GM12801 (cell line): Measurements from ENCODE around the gene SORBS1.

Source experiments
- TF ChIP-seq, protein P1 (sequence below): IDR thresholded peaks from one replicate; pipeline ENCODE4 v1.5.1; 2011; ENCODE audit warnings: control low read depth; ENCODE audit not compliant: insufficient read length; ENCODE audit errors: extremely low read depth

The SORBS1 gene

DNA sequence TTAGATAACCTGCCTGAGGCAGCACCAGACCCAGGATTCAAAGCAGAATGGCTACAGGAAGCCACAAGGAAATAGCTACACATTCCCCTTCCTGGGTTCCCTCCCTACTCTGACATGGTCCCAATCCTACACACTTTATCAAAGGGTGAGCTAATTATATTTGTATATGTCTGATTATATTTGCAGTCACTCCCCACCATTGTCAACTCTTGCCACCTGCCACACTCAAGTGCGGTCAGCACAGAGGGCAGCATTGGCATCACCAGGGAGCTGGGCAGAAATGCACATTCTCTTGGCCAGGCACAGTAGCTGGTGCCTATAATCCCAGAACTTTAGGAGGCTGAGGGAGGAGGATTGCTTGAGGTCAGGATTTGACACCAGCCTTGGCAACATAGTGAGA, 156.3 kb downstream of the SORBS1 start:
- TF ChIP-seq, protein P1, sequence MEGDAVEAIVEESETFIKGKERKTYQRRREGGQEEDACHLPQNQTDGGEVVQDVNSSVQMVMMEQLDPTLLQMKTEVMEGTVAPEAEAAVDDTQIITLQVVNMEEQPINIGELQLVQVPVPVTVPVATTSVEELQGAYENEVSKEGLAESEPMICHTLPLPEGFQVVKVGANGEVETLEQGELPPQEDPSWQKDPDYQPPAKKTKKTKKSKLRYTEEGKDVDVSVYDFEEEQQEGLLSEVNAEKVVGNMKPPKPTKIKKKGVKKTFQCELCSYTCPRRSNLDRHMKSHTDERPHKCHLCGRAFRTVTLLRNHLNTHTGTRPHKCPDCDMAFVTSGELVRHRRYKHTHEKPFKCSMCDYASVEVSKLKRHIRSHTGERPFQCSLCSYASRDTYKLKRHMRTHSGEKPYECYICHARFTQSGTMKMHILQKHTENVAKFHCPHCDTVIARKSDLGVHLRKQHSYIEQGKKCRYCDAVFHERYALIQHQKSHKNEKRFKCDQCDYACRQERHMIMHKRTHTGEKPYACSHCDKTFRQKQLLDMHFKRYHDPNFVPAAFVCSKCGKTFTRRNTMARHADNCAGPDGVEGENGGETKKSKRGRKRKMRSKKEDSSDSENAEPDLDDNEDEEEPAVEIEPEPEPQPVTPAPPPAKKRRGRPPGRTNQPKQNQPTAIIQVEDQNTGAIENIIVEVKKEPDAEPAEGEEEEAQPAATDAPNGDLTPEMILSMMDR, result no peak

DNA sequence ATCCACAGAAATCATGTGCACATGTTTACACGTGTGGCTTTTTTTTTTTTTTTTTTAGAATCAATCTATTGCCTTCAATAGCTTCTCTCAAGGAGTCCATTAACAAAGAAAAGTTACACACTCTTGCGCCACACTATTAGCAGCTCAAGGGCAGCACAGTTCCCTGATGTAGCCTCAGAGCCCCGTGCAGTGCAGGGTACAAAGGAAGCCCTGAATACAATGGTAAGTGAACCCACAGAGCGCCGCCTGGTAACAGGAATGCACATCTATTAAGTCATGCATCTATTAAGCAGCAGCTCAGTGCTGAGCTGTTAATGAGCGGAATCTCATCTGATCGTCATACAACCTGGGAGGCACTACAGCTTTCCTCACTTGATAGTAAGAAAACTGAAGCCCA, 156.7 kb downstream of the SORBS1 start:
- TF ChIP-seq, protein P1, result no peak

DNA sequence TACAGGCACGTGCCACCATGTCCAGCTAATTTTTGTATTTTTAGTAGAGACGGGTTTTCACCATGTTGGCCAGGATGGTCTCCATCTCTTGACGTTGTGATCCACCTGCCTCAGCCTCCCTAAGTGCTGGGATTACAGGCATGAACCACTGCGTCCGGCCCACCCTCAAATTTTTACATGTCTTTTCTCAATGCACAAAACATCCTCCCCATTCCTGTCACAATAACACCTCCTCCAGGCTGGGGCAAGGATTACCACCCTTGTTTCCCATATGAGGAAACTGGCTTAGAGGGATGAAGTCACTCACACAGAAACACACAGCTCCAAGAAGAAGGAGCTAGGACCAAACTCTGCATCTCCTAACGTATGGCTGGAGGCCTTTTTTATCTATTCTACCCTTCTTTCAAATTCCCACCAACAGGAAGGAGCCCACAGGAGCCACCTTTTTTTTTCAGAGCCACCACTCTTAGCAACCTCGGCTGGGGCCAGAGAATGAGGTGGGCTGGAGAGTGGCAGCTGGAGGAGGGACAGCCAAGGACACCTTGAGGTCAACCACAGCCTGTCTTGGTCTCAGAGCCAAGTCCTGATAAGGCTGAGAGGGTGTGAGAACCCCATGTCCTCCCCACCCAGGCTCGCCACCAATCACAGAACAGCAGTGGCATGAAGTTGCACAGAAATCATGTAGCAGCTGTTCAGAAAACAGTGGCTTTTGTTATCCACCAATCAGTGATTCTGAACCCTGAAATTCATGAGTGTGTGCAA, 157.3 kb downstream of the SORBS1 start:
- TF ChIP-seq, protein P1, result no peak

DNA sequence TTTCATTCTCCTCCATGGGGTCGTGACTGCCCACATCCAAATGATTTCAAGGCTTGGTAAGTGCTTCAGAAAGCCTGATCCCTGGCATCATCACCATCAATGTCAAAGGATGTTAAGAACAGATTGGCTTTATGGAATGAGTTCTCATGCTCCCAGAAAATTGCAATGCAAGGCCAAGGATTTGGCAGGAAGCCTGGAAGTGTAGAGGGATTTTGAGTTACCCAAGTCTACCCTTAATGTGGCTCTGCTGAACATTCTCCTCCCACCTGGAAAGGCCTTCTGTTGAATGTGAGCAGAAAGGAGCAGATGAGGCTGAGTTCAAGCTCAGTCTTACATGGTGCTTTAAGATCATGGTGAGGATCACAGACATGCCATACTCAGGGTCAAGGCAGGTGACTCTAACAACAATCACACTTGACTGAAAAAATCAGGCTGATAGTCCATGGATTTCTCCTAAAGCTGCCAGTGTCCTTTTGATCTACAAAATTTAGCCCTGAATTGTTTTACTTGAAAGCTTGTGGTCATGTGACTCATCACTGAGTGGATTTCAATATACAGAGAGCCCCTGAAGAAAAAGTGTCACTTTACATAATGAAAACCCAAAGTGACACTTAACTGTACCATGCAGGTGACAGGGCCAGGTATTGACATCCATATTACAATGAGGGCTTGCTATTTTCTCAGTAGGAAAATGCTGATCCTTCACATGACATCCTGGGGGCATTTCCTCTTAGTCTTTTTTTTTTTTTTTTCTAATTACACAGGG, 159.3 kb downstream of the SORBS1 start:
- TF ChIP-seq, protein P1, result no peak

DNA sequence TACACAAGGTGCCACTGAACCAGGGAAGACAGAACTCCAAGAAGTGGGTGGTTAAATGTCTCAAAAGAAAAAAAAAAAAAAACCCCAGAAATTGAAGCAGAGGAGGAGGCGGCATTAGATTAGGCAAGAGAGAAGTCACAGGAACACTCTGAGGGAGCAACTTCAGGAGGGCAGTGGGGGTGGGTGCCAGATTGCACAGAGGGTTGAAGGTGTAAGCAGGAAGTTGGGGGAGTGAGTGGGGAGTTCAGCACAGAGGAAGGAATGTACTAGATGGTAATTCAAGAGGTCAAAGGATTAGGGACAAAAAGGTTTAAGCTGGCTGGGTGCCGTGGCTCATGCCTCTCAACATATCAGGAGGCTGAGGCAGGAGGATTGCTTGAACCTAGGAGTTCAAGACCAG, 160.4 kb downstream of the SORBS1 start:
- TF ChIP-seq, protein P1, result no peak

DNA sequence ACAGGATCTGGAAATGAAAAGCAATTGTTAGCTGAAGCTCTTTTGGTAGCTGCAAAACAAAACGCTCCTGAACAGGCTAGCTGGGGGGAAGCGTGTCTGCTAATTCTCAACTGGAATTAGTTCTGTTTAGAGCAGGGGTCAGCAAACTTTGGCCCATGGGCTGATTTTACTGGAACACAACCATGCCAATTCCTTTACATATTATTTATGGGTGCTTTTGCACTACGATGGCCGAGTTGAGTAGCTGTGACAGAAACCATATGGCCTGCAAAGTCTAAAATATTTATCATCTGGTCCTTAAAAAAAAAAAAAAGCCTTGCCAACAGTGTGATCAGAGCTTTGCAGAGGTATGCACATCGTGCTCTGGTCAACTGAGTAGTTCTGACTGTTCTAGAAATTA, 162.0 kb downstream of the SORBS1 start:
- TF ChIP-seq, protein P1, result no peak

DNA sequence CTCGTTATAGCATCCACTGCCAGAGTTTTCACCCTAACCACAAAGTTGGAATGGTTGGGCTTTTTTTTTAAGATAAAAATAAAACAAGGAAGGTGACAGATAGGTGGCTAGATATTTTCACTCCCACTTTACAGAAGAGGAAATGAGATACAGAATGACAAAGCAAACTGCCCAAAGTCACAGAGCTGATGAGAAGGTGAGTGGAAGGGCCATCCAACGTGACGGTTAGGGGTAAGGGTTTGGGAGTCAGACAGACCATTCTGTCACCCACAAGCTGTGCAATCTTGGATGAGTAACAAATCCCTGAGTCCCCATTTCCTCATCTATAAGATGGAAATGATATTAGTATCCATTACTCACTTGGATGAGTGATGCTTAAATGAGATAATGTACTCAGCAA, 163.4 kb downstream of the SORBS1 start:
- TF ChIP-seq, protein P1, result no peak
